HG03469 (cell line): Measurements from ENCODE around the gene FAM83G.
"Not testable (repeated sequence)": the region's sequence is repeated elsewhere in the genome, so short reads cannot be mapped to it uniquely, and the experiment has no call there.

ENCODE experiments used
- ATAC-seq: cut with Tn5 transposase; IDR thresholded peaks from one replicate; pipeline ENCODE4 v1.9.1; 2021; ENCODE audit warnings: mild to moderate bottlenecking, moderate library complexity, moderate number of reproducible peaks; ENCODE audit not compliant: unreplicated experiment

FAM83G gene, protein sequence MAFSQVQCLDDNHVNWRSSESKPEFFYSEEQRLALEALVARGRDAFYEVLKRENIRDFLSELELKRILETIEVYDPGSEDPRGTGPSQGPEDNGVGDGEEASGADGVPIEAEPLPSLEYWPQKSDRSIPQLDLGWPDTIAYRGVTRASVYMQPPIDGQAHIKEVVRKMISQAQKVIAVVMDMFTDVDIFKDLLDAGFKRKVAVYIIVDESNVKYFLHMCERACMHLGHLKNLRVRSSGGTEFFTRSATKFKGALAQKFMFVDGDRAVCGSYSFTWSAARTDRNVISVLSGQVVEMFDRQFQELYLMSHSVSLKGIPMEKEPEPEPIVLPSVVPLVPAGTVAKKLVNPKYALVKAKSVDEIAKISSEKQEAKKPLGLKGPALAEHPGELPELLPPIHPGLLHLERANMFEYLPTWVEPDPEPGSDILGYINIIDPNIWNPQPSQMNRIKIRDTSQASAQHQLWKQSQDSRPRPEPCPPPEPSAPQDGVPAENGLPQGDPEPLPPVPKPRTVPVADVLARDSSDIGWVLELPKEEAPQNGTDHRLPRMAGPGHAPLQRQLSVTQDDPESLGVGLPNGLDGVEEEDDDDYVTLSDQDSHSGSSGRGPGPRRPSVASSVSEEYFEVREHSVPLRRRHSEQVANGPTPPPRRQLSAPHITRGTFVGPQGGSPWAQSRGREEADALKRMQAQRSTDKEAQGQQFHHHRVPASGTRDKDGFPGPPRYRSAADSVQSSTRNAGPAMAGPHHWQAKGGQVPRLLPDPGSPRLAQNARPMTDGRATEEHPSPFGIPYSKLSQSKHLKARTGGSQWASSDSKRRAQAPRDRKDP

DNA sequence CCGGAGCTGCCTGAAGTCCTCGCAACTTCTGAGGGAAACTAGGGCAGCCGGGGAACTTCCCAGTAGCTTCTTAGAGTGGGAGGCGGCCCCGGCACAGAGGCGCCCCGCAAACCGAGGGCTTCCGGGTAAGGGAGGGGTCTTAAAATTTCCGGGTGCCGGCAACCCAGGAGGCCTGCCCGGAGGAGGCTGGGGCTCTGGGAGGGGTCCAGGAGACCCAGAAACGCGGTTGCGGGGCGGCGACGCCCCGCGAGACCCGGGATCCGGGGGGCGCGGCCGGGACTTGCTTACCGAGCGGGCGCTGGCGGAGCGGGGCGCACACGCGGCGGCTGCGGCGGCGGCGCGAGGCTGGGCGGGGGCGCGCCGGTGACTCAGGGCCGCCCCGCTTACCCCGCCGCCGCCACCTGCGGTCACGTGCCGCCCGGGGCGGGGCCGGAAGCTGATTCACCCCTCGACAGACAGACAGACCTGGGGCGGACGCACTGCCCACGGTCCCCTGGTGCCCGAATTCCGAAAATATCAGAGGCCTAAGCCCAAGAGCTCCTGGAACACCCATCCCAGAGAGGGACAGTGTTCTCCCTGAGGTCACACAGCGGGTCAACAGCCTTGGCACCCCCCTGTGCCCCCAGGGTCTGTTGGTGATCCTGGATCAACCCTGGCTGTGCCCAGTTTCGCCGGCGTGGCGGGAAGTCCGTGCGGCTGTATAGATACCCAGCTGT, at the start of gene FAM83G:
TSS of gene FAM83G (minus strand) at position 344 of the 716 bp plus-strand sequence. CDS start 723 bp downstream, outside the sequence.
- ATAC-seq, result peak; percentile 63

DNA sequence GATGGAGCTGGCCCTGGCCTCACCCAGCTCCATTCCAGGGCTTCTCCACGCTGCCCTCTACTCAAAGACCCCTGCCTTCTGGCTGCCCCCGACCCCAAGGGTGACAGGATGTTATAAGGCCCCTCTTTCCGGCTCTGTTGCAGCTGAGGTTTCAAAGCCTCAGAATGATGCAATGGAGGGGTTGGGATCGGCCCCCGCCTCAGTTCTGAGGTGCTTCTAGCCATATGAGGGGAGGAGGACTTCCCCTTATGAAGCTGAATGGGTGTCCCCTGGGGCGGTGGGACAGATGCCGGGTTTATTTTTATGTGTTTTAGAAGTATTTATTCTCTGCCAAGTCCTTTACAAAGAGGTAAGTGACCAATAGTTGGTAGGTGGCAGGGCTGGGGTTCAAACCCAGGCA, 44.3 kb upstream of the FAM83G start:
- not testable (repeated sequence) for ATAC-seq

DNA sequence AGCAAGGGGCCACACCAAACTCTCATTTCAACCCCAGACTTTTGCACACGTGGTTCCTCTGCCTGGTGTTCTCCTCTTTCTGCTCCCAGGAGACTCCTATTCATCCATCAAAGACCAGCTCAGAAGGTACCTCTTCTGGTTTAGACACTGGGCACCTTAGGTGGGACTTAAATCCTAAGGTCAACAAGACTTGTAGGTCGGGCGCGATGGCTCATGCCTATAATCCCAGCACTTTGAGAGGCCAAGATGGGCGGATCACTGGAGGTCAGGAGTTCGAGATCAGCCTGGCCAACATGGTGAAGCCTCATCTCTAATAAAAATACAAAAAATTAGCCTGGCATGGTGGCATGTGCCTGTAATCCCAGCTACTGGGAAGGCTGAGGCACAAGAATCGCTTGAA, 42.9 kb upstream of the FAM83G start:
- not testable (repeated sequence) for ATAC-seq

DNA sequence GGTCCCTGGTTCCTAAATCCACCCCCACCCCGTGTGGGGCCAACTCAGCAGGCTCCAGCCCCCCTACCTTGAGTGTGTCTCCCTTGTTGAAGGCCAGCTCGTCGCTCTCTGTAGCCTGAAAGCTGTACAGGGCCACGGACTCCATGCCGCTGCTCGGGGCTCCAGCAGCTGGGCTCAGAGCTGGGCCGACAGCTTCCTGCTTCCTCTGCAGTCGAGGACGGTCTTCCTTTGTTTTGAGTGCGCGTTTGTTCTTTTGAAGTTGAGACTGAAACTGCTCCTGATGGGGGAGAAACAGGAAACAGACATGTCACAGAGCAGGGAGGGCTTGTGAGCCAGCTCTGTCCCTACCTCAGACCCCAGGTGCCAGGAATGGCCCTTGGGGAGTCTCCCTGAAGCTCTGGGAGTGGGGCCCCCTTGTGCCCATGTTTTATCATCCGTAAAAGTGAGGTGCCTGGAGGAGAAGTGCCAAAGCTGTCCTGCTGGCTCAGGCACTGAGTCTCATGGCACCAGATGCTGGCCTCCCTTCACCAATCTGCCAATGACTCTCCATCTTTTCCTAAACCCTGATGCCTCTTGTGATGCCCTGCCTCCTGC, 42.3 kb upstream of the FAM83G start, which contains the start of gene GRAP:
TSS of gene GRAP (minus strand) at position 176 of the 594 bp plus-strand sequence. CDS start at position 145, 31 bp downstream.
- ATAC-seq, result not testable (repeated sequence)

DNA sequence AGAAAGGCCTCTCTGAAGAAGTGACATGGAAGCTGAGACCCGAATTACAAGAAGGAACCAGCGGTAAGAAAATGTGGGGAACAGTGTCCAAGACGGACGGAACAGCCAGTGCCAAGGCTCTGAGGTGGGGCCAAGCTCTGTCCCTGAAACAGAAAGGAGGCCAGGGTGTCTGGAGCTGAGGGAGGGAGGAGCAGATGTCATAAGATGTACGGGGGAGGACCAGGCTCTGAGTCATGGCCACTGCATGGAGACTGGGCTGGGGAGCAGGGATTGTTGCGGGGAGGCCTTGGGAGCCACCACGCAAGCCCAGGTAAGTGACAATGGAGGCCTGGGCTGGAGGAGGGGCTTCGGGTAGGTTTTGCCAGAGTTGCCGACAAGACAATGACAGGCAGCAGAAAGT, 40.1 kb upstream of the FAM83G start:
- ATAC-seq, result not testable (repeated sequence)

DNA sequence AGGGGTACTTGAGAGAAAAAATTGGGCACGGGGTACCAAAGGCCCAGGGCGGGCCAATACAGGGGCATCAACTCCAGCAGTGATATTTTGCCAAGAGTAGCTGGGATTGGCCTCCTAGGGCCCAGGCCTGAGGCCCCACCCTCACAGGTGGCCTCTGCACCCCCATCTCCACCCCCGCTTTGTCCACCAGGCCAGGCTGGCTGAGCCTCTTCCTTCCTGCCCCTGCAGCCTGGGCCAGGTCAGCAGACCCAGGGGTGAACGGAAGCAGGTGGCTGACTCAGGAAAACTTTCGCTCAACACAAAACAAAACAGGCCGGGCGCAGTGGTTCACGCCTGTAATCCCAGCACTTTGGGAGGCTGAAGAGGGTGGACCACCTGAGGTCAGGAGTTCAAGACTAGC, 38.5 kb upstream of the FAM83G start:
- not testable (repeated sequence) for ATAC-seq

DNA sequence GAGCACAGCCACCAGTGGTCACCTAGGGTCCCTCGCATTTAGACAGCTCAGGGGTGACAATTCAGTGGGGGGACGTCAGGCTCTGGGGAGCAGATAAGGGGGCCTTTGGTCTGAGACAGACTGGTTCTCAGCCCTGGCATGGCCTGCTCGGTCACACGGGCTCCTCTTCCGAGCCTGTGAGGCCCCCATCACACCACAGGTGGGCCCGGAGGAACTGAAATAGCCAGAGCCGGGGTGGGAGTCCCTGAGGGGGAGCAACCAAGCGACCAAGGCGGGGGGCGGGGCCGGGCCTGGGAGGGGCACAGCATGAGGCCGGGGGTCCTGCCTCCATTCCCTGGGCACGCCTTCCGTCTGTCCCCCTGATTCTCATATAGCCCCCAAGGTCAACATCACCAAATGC, 37.8 kb upstream of the FAM83G start:
- ATAC-seq, result not testable (repeated sequence)

DNA sequence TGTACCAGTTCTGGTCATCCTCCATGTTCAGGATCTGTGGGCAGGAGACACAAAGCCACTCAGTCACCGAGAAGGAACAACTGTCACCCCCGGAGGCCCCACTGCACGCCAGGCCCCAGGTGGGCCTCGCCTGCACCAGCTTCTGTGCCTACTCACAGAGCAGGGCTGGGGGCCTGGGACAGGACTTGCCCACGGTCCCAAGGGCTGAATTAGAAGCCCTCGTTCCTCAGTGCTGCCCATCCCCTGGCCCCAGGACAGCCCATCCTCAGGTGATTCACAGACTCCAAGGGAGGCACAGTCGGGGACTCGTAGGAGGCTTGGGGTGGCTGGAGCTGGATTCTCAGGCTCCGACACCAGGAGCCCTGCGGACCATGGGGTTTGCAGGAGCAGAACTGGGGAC, 37.3 kb upstream of the FAM83G start:
- not testable (repeated sequence) for ATAC-seq

DNA sequence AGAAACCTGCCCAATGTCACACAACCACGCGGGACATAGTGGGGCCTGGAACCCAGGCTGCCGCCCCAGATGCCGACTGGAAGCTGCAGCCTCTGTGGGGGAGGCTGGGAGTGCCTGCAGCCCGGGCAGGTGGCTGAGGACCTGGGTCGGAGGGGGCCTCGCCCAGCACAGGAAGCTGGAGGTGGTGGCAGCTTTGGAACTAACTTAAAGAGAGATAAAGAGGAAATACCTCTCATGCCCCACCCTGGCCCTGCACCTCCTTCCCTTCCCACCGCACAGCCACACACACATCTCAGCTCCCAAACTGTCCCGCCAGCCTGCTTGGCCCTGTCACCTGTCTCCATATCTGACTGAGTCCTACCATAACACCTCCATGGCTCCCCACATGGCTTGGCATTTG, 35.8 kb upstream of the FAM83G start:
- not testable (repeated sequence) for ATAC-seq

DNA sequence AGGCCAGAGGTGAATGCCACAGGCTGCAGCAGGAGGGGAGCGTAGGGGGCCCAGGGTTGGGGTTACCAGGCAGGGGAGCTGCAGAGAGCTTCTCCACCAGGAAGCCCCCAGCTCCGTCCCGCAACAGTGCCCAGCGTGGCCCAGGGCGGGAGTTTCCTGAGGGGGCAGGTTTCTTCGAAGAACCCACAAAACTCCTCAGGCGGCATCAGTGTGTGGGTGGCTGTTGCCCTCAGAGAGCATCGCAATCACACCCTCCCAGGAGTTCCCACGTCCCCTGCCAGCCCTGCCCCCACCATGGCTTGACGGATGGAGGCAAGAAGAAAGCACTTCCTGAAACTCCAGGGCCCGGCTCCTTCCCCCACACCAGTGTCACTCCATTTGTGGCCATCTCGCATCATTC, 34.2 kb upstream of the FAM83G start:
- not testable (repeated sequence) for ATAC-seq

DNA sequence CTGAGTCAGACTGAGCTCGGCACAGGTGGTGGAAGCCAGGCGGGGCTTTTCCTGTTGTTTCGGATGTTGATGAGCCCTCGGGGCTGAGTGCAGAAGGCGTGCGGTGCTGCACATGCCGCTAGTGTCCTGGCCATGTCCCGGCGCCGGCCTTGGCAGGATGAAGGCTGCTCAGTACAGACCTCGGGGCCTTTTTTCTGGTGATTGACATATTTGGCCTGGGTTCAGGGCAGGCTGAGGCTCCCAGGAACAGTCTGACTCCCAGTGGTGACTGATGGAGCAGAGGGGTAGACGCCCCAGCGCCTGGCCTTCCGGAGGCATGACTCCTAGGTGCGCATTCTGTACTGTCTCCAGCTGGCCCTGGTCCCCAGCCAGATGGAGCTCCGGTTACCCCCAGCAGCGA, 33.4 kb upstream of the FAM83G start:
- not testable (repeated sequence) for ATAC-seq

DNA sequence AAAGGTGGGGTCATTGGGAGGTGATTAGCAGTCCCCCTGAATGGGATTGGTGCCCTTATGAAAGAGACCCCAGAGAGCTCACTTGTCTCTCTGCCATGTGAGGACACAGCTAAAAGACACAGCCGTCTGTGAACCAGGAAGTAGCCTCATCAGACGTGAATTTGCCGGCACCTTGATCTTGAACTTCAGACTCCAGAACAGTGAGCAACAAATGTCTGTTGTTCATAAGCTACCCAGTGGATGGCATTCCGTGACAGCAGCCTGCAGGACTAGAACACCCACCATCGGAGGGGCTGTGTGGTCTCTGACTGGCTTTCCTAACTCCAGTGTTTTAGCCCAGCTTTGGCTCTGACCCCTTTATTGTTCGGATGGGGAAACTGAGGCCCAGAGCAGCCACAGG, 33.0 kb upstream of the FAM83G start:
- ATAC-seq, result not testable (repeated sequence)

DNA sequence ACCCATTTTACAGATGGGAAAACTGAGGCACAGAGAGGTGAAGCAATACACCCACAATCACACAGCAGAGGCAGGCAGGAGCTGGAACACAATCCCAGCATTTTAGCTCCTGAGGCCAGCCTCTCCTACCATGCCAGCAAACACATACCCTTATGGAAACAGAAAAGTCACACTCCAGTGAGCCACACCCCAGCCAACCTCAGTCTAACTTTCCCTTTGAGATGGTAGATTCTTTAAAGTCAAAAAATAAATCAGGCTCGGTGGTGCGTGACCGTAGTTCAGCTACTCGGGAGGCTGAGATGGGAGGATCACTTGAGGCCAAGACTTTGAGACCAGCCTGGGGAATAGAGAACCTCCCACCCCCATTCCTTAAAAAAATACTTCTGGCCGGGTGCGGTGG, 31.6 kb upstream of the FAM83G start:
- ATAC-seq, result not testable (repeated sequence)

DNA sequence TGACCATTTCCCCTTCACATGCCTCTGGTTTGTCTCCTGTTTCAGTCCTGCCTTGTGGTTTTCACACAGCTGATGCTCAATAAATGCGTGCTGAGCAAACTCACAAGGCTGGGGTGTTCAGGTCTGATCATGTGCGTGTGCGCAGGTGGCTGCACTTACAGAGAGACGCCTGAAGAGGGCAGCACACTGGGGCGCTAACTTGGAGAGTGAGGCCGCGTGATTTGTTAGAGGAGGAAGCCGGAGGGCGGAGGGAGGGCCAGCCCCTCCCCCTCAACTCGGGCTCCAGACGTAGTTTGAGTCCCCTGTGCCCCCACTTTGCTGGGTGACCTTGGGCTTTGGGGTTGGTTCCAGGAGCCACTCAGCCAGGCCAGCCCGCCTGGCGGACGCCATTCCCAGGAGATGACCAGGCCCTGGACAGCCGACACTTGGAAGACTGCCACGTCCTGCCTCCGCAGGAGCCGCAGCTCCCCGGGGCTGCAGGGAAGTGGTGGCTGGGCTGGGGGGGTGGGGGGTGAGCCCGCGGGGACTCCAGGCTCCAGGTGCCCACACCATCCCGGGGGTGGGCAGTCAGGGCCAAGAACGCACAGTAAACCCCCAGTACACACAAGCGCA, 27.9 kb upstream of the FAM83G start:
- ATAC-seq, result peak; percentile 40

DNA sequence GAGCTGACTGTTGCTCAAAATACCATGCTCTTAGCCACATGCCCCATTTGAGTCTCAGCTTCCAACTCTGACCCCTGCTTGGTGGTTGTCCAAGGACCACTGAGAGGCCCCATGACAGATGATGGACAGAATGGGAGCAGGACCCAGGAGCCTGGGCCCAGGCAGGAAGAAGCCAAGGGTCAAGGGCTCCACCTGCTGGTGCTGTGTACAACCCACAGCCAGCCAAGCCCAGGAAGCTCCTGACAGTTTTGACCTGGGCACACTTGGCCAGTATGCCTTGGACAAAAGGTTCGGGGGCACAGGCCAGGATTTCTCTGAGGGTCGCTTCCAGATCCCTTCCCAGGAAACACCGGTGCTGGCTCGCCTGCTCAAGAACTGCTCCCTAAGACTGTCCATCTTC, 27.2 kb upstream of the FAM83G start:
- ATAC-seq, result not testable (repeated sequence)

DNA sequence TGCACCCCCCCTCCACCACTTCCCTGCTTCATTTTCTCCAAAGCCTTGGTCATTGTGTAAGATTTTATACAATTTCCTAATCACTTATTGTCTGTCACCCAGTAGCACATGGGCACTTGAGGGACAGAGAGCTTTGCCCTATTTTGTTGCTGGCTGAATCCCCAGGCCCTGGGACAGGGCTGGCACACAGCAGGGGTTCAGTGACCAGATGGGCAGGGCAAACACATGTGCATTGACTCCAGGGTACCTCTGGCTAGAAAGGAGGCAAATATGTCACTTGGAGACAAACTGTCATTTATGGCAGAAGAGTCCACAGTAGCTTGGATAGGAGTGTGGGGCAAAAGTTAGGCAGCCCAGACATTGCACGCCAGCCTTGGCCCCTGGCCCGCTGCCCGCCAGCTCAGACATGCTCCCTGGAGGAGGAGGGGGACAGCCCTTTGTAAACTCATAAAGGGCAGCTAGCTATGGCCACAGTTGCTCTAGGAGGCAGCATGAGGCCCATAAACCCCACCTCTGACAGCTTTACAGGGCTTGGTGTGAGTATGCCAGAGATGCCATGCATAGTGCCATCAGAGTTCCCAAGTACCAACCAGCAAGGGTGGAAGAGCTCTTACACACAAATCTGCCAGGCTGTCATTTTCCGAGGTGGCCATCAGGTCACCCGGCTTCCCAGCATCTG, 26.3 kb upstream of the FAM83G start:
- not testable (repeated sequence) for ATAC-seq

DNA sequence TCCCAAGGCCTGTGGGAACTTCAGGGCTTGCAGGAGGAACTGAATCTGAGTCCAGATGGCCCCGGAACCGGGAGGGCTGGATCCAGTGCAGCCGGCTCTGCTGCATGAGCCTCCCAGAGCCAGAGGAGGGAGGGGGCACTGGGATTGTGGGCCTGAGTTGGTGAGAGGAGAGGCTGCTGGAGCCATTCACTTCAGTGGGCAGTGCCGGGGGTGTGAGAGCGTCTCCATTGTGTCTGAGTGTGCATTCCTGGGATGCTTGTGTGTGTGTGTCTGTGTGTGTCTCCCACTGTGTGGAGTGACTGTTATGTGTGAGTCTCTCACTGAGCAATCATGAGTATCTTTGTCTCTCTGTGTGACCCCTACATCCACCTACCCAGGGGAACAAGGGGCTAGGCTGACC, 25.2 kb upstream of the FAM83G start:
- not testable (repeated sequence) for ATAC-seq

DNA sequence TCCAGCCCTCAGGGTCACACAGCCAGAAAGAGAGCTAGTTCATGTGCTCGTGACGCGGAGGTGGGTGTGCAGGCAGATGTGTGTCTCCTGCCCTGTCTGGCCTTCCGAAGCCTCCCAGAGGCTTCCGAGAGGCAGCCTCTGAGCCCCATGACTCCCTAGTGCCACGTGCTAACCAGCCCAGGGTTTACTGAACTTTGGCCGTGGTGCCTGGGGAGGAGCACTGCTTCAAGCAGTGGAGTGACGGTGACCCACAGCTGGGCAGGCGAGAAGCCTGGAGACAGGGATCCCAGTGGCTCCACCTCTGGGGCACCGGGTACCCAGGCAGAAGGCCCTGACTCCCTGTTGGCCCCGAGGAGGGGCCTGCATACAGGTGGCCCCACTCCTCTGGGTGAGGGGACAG, 24.1 kb upstream of the FAM83G start:
- not testable (repeated sequence) for ATAC-seq
